NCI-H146 treated with DMSO at 0.1 percent for 48 hours (cell line): Measurements from ENCODE around the gene CHMP4B.

Experiments
- DNase-seq: peaks from one replicate; lab custom pipeline; 2025; ENCODE audit not compliant: unreplicated experiment; lab: John Stamatoyannopoulos, UW

The CHMP4B gene

DNA sequence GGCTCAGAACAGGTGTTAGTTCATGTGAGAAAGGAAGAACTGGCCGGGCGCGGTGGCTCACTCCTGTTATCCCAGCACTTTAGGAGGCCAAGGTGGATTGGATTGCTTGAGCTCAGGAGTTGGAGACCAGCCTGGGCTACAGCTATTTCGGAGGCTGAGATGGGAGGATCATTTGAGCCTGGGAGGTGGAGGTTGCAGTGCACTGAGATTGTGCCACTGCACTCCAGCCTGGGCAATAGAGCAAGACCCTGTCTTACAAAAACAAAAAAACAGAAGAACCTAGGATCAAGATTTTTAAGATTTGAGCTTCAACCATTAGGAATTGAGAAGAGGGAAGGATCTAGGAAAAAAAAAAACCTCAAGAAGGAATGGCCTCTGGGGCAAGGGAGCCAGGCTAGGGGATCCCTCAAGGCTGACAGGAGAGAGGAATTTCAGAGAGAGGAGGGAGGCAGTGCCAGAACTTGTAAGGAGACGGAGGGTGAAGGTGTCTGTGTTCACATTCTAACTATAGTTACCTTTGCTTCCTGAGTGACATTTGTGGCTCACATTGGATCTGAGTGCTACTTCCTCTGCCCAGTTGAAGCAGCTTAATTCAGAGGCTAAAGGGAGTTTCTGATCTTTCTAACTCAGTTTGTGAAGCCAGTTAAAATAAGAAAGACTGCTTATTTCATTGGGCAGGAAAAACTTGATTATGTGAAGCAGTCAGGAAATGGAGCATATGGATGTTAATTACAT is 26.1 kb downstream of the CHMP4B start:
- no peak for DNase-seq

DNA sequence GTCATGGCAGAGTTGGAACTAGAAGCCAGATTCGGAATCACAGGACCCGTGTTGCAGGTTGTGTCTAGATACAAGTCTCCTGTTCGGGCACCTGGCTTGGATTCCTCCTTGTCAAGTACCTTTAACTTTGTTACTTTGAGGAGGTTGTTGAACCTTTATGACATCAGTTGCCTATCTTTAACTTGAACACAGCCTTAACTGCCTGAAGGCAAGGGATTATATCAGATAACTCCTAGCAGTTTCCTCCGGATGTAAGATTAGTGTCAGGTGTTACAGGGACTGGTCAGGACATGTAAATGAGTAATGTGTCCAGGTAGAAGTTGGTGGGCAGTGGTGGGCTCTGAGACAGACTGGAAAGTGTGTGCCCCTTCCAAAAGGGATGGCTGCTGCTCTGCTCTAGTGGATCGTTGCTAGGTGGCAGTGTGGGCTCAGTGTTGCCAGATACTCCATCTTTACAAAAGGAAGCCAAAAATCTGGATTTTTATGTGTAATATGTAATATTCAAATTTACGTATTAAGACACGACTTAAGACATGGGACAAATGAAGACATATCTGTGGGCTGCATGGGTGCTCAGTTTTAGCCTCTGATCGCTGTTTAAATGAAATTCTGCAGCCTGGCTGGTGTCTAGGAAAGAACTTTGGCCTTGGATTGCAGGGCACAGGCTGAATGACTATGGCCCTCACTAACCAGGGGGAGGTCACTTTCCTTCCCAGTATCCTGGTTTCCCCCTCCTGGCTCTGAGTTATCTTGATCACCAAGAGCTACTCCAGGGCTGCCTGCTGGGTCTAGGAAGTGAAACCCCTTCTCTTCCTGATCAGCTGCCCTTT is 27.1 kb downstream of the CHMP4B start:
- DNase-seq, result no peak

DNA sequence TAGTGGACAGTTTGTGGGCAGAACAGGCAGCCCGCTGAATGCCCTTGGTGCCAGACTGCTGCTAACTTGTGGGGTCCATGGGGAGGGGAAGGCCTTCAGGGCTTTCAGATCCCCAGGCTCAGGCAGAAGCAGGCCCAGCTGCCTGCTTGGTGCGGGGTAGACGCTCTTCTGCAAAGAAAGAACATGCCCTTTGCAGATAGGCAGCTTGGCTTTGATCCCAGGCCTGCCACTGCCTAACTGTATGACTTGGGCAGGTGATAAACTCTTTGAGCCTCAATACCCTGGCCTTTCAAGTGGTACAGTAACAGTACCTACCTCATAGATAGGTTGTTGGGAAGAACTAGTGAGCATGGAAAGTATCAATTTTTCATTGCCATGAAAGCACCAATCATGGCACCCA is 28.4 kb downstream of the CHMP4B start:
- no peak for DNase-seq

DNA sequence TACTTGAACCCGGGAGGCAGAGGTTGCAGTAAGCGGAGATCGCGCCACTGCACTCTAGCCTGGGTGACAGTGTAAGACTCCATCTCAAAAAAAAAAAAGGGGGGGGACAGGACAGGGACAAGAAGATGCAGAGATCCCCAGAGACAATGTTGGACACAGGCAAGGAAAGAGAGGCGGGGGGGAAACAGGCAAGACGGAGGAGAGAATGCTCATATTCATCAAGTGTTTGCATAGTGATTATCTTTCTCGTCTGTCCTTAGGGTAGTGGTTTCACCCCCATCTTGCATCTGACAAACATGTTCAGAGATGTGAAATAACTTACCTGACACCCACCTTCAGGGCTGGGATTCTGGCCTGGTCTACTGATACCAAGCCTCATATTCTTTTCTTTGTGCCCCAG is 29.0 kb downstream of the CHMP4B start:
- no peak for DNase-seq

DNA sequence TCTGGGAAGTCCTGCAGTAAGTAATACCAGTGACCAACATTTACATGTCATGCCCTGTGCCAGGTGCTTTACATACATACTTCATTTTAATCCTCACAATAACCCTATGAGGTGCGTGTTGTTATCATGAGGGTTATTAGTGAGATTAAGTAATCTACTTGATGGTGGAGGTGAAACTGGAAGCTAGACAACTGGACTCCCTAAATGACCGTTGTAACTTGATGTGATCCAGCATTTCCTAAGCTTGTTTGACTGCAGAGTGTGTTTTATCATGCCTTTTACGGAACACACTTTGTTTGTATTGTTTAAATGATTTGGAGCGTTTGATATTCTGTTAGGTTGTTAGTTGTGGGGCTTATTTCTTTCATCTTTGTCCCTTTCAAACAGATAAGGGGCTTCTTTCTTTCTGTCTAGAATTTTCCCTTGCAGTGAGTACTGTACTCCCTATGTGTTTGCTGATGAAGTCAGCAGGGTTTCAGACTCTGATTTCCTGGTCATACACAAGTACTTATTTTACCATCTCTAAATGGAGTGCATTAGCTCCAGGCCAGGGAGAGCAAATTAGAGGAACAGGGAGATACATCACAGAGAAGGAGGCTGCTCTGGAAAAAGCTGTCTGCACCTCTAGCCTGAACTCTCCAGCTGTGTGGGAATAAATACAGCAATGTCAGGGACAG is 29.7 kb downstream of the CHMP4B start:
- no peak for DNase-seq

DNA sequence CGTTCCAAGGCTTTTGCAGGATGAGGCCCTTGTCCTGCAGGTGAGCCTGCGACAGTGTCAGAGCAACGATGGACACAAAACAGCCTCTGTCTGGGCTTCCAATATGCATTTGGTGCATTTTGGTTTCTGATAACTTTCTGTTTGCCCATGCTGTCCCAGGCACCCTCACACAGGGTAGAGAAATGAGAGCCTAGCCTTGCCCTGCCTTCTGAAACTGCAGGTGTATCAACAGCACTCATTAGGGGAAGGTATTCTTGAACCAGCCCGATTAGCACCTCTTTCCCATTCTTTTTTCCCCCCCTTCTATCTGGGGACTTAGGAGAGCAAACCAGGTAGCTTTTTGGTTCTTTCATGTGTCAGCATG is 30.3 kb downstream of the CHMP4B start:
- no peak for DNase-seq

DNA sequence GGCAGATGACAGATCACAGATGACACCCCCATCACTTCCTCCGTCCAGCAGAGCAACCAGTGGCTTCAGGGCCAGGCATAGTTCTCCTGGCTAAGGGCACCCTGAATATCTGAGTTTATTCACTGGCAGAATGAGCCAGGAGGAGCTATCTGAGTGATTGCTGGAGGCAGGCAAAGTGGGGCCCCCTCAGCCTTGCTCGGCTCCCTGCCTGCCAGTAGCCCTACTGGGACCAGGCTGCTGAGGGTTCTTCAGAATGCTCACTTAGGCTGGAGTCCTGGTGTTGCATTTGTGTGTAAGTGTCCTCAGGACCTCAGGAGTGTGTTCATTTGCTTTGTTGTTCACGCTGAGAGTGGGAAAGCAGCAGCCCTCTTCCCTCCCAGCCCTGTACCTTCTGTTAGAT is 31.2 kb downstream of the CHMP4B start:
- DNase-seq, result no peak

DNA sequence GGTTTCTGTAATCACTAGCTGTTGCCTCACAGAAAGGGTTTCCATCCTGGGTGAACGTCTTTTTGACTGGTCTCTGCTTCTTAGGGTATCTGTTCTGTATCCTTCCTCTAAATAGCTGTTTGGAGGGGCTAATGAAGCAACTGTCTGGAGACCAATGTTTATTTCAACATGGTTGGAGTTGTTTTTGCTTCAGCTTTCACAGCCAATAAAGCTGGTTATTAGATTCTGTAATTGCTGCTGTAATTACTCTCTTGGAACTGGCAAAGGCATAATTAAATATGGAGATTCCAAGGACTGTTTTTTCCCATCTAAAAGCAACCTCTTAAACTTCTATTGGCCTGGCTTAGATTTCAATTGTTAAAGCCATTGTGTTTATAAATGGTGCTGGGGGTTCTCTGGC is 31.9 kb downstream of the CHMP4B start:
- DNase-seq, result no peak

DNA sequence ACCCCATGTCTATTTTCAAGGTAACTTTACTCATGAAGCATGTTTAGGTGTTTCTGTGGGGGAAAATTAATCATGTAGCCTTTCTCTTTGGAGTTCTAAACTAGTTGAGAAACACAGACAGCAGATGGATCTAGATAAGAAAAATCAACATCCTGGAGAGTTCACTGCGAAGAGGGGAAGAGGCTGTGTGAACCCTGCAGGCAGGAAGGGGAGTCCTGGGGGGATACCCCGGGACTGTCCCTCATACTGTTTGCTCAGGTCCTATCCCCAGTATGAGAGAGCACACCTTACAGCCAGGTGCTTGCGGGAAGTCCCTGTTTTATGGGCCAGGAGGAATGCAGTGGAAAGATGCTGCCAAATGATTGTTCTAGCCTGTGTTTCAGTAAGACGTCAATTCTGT is 32.7 kb downstream of the CHMP4B start:
- peak; percentile 23 for DNase-seq

DNA sequence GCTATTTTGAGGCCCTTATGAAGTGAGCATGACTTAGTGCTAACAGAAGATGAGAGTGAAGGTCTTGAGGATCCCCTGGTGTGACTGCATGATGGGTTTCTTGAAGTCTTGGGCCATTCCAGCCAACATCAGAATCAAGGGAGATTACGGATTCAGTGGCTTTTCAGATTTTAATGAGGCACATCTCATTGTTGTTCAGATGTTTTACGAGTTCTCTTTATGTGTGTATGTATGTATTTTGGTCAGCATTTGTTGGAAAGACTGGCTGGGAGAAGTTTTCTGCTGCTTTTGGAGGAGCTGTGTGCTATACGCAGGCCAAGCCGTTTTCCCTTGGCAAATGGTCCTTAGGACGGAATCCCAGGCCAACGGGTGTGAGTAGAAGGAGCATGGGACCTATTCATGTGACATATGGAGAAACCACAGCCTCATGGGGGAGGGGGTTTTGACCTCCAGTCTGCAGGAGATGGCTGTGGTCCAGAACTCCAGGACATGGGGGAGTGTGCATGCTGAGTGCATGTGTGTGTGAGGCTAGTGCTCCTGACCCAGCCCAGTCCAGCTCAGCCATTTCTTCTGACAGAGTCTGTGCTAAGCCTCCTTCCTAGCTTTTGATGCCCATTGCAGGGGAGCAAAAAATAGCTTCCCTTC is 35.3 kb downstream of the CHMP4B start:
- no peak for DNase-seq

DNA sequence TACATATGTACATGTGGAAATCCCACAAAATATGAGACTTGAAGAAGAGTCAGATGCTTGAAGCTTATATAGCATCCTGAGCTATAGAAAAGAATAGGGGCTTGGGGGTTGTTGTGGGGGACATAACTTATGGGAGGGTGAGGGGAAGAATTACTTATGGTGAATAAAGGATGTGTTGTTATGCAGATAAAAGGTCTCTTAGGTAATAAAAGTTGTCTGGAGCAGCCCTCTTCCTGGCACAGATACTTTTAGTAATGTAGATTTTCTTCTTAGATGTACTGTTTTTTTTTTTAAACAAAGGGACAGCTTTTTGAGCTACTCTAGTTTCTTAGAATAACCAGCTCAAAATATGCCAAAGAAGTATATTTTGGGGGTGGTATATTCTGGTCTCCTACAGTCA is 35.9 kb downstream of the CHMP4B start:
- DNase-seq, result no peak

DNA sequence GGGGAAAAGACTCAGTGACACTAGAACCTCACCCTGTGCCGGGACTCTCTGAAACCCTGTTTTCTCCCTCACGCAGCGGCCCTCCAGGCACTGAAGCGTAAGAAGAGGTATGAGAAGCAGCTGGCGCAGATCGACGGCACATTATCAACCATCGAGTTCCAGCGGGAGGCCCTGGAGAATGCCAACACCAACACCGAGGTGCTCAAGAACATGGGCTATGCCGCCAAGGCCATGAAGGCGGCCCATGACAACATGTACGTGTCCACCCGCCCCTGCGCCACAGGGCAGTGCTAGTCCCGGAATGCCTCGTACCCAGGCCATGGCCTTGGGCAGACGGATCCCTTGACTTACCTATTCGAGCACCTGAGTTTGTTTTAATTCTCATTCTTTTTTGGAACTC is 37.2 kb downstream of the CHMP4B start:
- DNase-seq, result no peak

DNA sequence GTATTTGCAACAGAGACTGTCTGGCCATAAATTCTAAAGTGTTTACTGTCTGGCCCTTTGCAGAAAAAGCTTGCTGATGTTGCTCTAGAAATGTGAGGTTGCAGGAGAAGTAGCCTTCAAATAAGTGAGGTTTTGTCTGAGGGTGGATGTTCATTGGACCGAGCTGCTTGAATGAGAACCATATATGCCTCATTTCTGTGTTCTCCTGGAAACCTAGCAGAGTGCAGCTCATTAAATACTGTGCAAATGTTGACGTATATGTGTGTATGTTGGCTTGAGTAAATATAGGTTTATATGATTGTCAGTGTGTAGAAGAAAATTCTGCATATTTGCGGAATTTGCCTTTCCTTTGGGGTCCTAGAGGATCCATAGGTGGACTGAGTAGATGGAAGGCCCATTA is 39.0 kb downstream of the CHMP4B start:
- no peak for DNase-seq

DNA sequence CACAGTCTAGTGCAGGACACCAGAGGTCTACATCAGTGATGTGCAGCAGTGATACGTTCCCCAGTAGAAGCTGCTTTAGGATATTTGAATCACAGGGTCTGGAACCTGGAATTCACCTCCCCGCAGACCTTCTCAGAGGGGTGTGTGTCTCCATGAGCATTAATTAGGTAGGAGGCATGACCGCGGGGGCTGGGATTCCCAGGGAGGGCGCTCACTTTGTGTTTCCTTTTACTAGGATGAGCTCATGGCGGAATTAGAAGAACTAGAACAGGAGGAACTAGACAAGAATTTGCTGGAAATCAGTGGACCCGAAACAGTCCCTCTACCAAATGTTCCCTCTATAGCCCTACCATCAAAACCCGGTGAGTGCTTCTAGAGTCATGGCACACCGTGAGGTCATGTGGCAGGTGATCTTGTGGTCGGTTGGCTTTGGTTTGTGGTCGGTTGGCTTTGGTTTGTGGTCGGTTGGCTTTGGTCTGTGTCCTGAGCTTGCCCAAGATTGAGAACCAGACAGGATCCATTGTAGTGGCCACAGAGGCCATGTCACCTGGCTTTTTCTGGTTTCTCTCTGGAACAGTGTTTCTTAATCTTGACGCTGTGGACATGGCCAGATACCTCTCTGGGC is 40.8 kb downstream of the CHMP4B start:
- DNase-seq, result no peak

DNA sequence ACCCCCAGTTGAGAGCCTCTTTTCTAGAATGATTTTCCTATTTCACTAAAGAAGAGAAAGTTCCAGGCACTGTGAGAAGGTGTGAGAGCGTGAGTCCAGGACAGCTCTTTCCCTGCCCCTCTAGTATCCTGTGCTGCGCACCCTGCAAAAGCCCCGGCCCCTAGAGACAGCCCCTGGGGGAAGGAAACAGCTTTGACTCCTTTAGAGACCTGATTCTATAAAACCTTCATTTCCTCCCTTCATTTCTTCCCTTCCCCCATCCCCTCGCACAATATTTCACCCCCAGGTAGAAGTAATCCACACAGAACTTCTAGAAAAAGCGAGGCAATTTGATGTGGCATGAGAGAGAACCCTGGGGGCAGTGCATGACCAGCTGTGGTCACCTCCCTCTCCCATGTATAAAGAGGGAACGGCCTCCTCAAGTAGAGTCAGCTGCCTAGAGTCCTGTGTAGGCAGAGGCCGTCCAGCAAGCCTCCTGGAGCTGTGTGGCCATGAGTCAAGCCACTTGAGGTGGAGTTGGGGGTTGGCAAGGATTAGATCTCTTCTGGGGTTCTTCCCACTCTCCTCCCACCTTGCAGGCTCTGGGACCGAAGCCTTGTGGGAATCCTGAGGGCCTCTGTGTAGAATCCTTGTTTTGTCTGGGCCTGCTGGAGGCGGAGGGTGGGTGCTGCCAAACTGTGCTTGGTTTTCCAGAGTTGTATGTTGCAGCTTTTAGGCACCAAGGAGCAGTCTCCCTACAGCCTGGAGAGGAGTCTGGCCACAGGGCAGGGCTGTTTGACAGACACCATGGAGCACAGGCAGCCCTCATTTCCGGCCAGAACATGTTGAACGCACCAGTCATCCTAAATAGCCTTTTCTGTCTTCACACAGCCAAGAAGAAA is 41.7 kb downstream of the CHMP4B start:
- no peak for DNase-seq

DNA sequence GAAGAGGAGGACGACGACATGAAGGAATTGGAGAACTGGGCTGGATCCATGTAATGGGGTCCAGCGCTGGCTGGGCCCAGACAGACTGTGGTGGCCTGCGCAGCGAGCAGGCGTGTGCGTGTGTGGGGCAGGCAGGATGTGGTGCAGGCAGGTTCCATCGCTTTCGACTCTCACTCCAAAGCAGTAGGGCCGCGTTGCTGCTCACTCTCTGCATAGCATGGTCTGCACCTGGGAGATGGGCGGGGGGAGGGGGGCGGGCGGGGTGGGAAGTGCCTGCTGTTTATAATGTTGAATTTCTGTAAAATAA is 42.3 kb downstream of the CHMP4B start:
- DNase-seq, result no peak

DNA sequence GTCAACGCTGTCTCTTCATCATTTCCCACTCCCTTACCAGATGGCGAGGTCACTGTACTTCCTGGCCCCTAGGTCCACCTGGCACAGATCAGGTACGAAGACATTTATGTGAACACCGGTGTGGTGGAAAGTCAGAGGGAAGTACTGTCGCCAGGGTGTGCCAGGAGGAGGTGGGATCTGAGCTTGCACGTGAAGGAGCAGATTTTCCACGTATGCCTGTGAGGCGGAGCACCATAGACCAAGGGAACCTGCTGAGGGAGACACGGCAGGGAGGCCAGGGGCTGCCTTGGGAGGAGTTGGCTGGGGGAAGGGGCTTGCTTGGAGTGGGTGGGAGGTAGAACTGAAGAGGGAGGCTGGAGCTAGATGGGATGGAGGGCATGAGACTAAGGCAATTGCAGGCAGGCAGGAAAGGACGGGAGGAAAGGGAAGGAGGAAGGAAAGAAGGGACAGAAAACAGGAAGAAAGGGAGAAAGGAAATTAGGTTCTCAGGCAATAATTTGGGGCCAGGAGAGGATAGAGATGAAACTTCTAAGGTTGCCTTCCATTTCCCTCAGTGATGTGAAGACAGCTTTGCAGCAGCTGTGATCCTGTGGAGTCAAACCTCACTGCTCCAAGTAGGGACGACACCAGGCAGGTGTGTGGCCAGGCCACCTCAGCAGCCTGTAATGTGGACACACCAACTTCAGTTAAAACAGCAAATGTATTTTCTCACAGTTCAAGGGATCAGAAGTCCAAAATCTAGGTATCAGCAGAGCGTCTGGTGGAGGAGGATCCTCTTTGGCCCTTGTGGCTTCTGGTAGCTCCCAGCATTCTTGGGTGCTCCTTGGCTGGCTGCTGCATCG is 46.8 kb downstream of the CHMP4B start:
- no peak for DNase-seq

DNA sequence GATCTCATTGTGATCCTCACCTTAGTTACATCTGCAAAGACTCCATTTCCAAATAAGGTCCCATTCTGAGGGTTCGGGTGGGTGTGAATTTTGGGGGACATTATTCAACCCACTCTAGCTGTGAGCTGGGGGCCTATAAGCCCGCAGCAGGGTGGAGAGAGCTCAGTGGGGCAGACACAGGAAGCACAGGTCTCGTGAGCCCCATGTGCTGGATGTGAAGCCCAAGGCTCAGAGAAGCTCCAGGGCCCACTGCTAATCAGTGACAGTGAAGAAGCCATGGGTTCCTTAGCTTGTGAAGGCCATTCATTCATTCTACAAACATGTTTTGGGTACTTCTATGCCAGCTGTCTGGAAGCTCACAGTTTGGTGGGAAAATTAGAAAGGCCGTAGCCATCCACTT is 47.5 kb downstream of the CHMP4B start:
- no peak for DNase-seq

DNA sequence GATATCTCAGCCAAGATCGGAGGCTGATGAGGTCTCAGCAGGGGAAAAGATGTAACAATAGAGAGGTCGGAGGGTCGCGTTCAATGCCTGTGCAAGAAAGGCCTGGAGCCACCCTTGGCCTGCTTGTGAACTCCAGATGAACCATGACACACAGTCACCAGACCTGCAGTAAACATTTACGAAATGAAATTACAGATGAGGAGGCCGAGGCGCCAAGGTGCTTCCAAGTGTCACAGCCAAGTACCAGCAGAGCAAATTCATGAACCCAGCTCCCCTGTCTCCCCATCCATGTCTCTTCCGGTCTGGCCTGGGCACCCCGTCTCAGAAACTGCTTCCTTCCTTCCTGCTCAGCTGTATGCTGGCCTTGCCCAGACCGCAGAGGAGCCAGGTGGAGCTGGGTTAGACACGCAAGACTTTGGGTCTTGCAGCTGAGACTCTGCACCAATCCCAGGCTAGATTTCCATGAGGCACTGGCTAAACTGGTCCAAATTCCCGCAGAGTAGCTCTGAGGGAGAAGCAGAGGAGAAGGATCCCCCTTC is 48.1 kb downstream of the CHMP4B start:
- DNase-seq, result no peak
